ENCODE data around the gene GDNF.
"Not testable (repeated sequence)": the region's sequence is repeated elsewhere in the genome, so short reads cannot be mapped to it uniquely, and the experiment has no call there.

GDNF gene

DNA sequence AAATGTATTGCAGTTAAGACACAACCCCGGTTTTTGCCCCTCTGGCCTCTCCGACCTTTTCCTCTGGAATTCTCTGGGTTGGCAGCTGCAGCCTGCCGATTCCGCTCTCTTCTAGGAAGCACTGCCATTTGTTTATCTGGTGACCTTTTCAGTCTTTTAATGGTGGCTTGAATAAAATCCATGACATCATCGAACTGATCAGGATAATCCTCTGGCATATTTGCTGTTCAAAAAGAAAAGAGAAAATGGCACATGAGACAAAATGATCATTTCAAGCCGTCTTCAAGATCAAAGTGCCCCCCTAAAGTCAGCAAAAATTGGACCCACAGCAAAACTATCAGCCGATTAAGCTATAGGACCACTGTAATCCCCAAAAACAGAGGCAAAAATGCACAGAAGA is 23.9 kb downstream of the GDNF start:
- DNase-seq: no peak

DNA sequence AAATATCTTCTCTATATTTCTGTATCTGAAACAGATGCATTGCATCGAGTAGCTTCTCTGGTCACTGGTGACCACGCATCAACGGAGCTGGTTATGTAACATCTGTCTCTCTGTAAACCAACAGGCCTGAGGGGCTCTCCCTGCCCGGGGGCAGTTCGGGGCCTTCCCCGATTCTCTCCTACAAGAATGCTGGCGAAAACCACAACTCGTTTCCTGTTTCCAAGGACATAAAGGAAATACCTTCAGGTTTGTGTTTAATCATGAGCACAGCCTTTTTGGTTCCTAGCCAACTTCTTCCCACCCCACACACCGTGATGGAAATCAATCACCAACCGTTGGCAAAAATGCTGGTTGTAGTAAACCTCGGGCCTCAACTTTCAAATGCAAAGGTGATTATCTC is 25.1 kb downstream of the GDNF start:
- no peak for DNase-seq

DNA sequence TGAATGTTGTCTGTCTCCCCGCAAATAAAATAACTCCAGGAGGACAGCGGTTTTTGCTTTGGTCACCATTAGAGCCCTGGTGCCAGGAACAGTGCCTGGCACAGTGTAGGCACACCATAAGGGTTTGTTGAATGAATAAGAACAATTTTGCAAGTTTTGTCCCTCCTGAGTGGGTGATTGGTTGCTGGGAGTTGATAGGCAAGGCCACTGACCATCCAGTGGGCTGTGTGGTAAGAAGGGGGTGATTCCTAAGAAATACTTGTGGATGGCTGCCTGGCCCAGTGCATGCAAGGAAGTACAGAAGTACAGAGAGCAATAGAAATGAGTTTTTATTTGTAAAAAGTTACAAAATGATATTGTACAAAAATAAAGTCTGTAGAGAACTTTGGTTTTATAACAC is 27.5 kb downstream of the GDNF start:
- no peak for DNase-seq

DNA sequence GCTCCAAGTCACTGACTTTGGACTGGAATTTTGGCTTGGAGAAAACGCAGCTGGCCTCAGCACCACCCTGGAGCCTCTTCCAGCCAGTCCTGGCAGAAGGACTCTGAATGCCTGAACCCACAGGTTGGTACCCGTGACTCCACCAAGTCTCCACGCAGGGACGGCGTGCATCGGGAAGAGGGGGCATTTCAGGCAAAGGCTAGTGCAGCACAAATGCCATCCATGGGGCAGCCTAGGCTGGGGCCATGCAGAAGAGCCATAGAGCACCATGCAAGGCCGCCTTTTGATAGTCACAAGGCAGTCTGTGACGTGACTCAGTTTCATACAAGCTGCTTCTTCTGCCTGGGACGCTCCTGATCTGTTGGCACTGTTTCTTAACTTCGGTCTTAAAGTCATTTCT is 28.0 kb downstream of the GDNF start:
- no peak for DNase-seq

DNA sequence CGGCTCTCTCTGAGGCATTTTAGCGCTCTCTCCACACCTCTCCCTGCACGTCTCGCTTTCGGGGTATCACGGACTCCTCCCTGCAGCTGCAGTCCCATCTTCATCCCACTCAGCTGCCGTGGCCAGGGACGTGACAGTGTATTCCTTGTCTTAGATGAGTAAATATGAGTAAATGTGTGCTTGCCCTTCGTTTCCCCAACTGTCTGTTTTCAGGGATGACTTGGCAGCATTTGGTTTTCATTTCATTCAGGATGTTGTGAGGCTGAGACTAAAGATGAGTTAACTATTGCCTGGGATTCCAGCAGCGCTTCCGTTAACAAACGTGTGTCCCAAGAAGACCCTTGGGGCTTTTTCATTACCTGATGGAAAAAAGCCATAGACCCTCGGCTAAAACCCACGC is 29.5 kb downstream of the GDNF start:
- DNase-seq: no peak

DNA sequence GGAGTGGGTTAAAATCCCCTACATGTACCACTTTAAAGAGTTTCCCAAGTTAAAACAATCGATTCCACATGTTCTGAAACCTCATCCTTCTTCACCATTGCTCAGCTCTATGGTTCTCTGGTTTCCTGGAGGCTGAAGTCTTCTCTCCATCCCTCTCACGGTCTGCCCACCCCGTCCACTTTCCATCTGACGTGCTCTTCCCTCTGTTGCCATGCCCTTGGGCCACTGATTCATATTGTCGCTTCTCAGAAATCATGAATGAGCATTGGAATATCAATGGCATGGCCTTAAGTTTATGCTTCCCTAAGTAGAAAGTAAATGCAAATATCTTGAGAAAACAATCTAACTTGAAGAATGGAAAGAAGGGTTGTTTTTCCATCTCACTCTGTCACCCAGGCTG is 30.9 kb downstream of the GDNF start:
- DNase-seq: no peak

DNA sequence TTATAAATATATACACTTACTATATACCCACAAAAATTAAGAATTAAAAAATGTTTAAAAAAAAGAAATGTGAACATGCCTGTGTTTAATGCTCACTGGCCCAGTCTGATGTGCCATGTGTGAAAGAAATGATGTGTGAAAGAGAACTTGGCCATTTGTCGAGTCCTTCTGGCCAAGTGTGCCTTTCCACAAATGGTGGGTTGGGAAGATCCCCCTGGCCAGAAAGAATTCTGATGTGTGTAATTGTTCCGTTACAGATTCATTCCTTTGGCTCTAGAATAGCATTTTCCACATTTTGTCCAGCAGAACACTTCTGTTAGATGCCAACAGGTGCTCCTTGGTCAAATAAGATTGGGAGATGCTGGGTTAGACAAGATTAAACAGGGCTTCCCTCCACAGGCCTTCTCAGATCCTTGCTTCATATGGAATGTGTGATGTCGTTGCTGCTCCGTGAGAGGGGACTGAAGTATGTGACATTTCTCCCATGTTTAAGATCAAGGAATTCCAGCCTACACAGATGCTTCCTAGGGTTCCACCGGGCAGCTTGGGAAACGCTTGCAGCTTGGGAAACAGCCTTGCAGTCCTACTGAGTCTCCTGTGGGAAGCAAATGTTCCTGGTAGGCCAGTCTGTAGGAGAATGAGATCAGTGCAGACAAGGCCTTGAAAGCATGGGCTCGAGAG is 32.1 kb downstream of the GDNF start:
- DNase-seq: no peak

DNA sequence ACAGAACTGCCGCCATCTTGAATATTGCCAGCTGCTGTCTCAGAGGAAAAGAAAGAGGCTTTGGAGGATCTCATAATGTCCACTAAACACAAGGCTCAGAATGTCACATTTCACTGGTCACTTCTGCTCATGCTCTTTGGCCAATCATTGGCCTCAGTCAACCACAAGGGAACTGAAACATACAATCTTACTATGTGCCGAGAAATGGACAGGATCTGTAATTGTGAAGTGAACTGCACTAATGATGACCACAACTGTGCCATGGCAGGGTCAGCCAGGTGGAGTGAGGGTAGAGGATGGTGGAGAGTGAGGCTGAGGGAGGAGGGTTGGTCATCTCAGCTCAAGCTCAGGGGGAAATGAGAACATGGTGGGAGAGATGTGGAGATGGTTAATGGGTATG is 32.8 kb downstream of the GDNF start:
- no peak for DNase-seq

DNA sequence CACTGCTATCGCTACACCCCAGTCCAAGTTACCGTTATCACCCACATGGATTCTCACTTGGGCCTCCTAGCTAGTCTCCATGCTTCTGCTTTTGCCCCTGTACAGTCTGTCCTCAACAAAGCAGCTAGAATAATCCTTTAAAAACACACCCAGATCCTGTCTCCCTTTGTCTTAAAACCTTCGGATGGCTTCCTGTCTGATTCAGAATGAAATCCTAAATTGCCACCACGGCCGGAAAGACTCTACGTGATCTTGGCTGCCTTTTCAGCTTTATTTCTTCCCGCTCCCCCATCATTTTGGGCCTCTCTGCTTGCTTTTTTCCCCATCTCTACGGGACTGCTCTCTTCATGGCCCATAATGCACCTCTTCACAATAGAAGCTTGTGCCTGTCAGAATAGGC is 33.4 kb downstream of the GDNF start:
- no peak for DNase-seq

DNA sequence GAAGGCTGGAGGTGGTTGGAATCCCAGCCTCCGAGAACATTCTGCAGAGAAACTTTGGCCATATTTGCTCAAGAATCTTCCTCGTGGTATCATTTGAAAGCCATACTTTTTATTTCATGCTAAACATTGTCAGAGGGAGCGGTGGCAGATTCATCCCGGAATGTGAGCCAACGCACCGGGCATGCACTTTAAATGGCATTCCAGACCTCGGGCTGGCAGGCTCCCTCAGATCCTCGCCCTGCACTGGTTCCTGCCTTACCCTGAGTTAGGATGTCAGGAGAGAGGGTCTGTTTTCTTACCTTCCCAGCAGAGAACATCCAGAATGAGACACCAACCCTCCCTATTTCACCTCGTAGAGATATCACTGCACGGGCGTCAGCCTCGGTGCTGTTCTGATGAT is 33.8 kb downstream of the GDNF start:
- no peak for DNase-seq

DNA sequence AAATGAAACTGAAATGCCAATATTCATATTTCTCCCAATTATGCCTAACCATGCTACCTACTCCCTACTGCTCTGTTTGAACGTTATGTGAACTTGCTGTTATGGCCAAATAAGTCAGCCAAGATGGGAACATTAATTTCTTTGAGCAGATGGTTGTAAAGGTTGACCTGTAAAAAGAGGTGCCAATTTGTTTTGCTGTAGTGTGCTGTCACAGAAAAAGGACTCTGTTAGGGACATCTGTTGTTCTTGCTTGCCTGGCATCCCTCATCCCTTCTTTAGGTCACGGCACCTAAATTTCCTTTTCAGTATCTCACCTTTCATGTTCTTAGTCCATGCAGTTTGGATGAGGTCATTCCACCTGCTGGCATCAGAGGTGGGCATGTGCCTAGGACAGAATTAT is 35.4 kb downstream of the GDNF start:
- DNase-seq: no peak

DNA sequence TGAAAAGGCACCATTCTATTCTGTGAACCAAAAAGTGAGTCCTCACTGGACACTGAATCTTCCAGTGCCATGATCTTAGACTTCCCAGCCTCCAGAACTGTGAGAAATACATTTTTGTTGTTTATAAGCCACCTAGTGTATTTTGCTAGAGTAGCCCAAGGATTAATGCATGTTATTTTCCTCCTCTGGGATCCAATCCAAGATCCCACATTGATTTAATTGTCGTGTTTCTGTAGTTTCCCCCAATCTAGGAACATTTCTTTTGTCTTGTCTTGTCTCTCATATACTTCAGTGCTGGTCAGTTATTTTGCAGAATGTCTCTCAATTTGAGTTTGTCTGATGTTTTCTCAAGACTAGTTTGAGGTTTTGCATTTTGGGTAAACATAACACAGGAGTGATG is 36.4 kb downstream of the GDNF start:
- DNase-seq: no peak

DNA sequence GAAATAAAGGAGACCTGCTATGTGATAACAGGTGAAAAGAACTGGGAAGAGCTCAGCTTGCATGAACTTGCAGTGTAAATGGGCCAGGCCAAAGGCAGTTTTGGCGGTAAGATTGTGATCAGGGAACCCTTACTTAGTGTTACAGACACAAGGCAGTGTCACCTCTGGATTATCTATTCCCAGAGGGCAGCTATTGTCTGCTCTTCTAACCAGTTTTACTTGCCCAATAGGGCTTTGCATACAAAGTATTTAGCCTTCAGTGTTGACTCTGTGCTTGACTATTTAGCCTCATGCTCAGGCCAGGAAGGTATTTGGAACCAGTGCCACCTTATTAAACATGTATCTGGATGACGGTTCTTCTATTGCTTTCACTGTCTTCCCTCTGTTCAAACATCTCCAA is 38.3 kb downstream of the GDNF start:
- no peak for DNase-seq

DNA sequence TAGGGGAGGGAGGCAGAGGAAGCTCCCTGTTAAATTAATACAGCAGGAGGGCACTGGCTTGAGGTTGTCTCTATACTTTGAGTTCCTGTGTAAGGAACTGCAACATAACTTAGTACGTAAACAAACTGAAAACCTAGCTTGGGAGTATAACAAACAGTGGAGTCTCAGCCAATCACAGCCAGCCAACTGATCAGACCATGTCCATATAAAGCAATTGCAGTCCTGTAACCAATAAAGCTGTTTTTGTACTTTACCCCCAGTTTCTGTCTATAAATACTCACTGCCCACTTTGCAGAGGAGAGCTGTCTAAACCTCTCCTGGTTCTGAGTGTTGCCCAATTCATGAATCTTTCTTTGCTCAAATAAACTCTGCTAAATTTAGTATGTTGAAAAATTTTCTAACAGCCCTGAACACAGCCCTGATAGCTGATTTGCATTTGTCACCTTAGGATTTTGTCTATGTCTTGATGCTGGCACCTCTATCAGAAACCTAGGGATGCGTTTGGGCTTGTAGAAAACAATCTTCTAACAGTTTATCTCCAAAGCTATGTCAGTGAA is 39.9 kb downstream of the GDNF start:
- no peak for DNase-seq

DNA sequence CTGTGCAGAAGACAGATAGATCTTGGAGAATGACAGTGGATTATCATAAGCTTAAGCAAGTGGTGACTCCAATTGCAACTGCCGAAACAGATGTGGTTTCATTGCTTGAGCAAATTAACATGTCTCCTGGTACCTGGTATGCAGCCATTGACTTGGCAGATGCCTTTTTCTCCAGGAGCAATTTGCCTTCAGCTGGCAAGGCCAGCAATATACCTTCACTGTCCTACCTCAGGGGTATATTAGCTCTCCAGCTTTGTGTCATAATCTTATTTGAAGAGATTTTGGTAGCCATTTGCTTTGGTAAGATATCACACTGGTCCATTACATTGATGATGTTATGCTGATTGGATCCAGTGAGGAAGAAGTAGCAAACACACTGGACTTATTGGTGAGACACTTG is 43.4 kb downstream of the GDNF start:
- DNase-seq: not testable (repeated sequence)

DNA sequence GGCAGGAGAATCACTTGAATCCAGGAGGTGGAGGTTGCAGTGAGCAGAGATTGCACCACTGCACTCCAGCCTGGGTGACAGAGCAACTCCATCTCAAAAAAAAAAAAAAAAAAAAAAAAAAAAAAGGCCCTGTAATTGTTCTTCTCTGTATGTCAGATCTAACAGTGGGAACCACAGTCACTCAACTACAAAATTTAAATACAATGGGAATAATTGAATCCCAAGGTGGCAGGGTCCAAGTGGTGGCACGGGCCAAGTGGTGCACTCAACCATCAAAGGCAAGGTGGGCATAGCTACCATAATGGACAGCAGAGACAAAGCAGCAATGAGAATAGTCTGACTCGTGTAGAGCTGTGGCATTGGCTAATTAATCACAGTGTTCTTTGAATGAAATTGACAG is 44.5 kb downstream of the GDNF start:
- not testable (repeated sequence) for DNase-seq

DNA sequence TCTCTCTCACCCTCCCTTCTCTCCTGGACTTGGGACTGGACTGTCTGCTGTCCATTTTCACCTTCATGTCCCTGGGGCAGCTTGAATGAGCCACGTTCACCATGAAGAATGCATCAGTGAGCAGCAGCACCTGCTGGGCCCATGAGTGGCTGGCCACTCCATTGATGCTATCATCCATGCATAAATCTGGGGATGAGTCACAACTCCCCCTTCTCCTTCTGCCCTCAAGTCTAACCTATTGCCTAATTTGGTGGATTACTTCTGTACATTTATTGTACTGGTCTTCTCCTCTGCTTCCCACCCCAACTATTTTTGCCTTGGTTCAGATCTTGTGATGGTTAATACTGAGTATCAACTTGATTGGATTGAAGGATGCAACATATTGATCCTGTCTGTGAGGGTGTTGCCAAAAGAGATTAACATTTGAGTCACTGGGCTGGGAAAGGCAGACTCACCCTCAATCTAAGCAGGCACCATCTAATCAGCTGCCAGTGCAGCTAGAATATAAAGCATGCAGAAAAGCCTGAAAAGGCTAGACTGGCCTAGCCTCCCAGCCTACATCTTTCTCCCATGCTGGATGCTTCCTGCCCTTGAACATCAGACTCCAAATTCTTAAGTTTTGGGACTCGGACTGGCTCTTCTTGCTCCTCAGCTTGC is 46.7 kb downstream of the GDNF start:
- no peak for DNase-seq

DNA sequence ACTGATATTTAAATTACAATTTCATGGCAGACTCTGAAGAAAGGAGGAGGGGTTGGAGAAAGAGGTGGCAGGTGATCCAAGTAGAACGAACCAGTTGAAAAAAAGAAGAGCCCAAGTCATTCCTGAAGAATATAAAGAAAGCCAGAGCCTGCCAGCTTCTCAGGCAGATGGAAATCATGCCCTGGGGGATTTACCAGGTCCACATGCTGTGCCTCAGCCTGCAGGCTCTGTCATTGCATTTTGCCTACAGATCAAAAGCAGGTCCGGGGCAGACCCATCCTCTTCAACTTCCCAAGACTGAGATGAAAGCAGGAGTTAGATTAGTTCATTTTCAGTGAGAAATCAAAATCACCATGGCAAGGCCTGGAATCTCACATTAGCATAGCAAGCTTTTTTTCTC is 48.5 kb downstream of the GDNF start:
- DNase-seq: no peak

DNA sequence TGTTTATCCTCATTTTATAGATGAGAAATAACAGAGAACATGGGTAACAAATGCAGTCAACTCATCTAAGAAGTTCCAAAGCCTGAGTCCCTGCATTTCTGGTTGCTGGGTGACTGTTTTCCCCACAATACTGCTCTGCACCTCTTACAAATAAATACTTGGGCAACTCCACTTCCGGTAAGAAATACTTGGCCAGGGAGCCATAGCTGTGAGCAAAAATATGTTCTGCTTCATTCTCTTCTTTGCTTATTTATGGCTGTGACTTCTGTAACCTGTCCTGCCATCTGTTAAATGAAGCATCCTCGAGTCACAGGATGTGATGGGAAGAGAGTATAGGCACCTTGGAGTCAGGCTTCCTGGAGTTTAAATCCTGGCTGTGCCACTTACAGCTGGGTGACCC is 49.9 kb downstream of the GDNF start:
- DNase-seq: no peak

DNA sequence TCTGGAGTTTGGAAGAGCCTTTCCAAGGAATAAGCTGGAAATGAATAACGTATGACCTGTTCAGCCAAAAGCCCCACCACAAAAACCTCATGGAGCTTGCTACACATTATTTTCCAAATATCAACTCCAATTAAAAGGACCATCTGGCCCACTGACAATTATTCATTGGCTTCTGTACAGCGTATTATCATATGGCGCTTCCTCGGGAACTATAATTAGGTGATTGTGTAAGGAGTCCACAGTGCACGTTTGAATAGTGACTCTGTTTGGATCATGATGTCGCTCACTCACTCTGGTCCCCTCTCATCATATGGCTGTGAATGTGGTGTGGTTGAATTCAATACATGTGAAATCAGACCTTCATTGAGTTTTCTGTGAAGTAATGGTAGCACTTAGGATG is 52.1 kb downstream of the GDNF start:
- no peak for DNase-seq

DNA sequence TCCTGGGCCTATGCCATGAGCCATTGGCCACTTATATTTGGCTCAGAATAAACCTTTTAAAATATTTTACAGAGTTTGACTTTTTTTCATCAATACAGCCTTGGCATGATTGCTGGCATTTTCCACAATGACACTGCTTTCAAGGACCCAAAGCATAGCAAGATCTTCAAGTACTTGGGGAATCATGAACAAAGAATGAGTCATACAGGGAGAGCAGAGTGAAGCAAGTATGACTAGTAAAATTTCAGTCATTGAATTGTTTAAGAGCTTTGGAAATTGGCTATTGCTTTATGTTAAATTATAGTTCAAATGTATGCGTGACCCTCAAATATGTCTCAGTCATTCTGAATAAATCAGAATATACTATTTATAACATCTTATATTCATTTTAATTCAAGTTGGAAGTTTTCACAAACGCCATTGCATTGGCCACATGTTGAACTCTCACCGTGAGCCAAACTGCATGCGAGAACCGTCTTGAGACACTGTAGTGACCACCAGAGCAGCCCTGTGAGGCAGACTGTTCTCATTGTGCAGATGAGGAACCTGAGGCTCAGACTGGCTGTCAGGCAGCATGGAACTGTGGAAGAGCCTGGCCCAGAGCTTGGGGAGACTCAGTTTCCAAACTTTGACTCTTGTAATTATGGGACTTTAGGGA is 52.9 kb downstream of the GDNF start:
- no peak for DNase-seq

DNA sequence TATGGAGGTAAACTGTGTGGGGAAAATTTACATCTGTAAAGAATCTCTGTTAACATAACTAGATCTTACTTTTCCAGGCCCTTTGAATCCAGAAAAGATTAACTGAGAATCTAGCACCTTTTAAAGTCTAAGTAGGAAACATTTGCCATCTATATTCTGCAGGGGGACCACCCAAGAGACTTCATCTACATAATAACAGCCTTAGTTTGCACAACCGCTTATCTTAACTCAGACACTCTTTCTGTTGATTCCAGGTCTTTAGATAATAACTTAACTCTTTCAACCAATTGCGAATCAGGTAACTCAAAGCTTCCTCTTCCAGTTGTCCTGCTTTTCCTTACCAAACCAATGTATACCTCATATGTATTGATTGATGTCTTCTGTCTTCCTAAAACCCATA is 53.4 kb downstream of the GDNF start:
- no peak for DNase-seq

DNA sequence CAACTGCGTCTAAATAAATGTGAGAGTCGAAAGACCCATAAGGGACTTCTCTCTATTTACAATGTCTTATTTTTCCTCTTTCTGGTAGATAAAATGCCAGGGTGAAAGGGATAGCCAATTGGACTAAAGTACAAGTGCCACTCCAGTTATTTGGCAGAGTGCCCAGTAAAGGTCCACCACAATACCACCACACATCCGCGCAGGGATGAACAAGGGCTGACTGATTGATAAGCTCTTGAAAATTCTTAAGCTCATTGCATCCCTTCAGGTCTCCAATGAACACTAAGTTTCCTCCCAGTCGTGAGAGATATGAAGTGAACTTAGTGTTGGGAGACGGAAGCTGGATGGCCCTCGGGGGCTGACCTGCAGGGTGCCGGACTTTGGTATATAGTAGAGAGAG is 58.4 kb downstream of the GDNF start:
- DNase-seq: not testable (repeated sequence)

DNA sequence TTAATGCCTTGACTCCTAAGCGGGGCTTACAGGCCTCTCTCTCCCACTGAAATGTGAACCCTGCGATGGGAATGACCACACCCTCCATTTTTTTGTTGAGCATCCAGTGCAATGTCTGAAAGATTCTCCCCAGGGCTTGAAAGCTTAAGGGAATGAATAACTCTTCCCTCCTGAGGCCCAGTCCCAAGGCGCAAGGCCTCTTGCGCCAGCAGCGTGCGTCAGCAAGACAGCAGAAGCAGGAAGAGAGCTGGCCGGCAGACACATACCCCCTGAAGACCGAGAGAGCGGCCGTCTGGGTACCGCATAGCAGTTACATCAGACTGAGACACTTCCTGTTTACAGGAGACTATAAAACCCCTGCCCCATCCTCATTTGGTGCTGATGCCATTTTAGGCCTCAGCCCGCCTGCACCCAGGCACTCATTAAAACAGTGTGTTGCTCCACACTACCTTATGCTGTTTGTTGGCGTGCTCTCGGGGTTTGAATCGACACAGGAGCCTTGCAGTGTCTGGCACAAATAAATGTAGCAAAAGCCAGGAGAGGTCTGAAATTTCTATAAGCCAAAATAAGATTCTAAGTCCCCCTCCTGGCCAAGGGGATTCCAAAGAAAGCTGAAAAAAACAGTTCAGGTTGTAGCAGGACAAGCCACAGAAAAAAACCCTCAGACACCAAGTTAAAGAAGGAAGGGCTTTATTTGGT is 62.3 kb downstream of the GDNF start:
- no peak for DNase-seq
